ENCODE data around the gene COPZ2.

- TF ChIP-seq SIN3A (IDR thresholded peaks at IDR 0.05; ENCODE audit: low read depth) (no peak), EZH2 (IDR thresholded peaks at IDR 0.05) (no peak), CTCF (IDR thresholded peaks at IDR 0.05 in 2 of 3, conservative IDR thresholded peaks at IDR 0.05 in 1 of 3; ENCODE audit: borderline replicate concordance in 1 of 3, insufficient read depth in 1 of 3, low read depth in 2 of 3, low read length in 2 of 3) (no peak), ZNF274 (IDR thresholded peaks at IDR 0.05; ENCODE audit: low read depth, low read length) (no peak), POLR2A (IDR thresholded peaks at IDR 0.05; ENCODE audit: borderline replicate concordance, extremely low read depth, insufficient read depth, insufficient read length) (no peak), SRF (IDR thresholded peaks at IDR 0.05; ENCODE audit: low read depth) (no peak), REST (IDR thresholded peaks at IDR 0.05; ENCODE audit: low read depth) (no peak), POLR2AphosphoS5 (IDR thresholded peaks at IDR 0.05; ENCODE audit: low read depth, low read length) (no peak), CEBPB (IDR thresholded peaks at IDR 0.05; ENCODE audit: low read depth) (no peak), EZH2phosphoT487 (IDR thresholded peaks at IDR 0.05; ENCODE audit: borderline replicate concordance) (no peak), TCF7L2 (IDR thresholded peaks at IDR 0.05; ENCODE audit: borderline replicate concordance, extremely low read depth, insufficient read depth, insufficient read length) (no peak)
These were observed 15.6 kb upstream of the COPZ2 start for GRCh38 chr17:48052956-48053757.

Measured in HCT116 (cell line).